Measurements from ENCODE around the gene AGO3.

The AGO3 gene

GRCh38 chr1:35935442-35936388 lies 4.8 kb downstream of the AGO3 start:
- no peak for DNase-seq (ENCODE audit: low read depth)
- no peak for TF ChIP-seq MAX (IDR thresholded peaks at IDR 0.05; ENCODE audit: low read depth, low read length)
- no peak for TF ChIP-seq POLR2A (IDR thresholded peaks at IDR 0.05; ENCODE audit: extremely low read depth, insufficient read length)
- no peak for TF ChIP-seq CTCF (IDR thresholded peaks at IDR 0.05; ENCODE audit: low read depth, low read length)
- no peak for TF ChIP-seq MYC (IDR thresholded peaks at IDR 0.05; ENCODE audit: low read depth, low read length)
- H3K4me3 ChIP-seq (ENCODE audit: low read depth, low read length): no peak overlapping the region

GRCh38 chr1:35936838-35937237 lies 5.9 kb downstream of the AGO3 start:
- no peak overlapping the region for H3K4me3 ChIP-seq (ENCODE audit: low read depth, low read length)
- DNase-seq (ENCODE audit: low read depth): no peak
- TF ChIP-seq POLR2A (IDR thresholded peaks at IDR 0.05; ENCODE audit: extremely low read depth, insufficient read length) (no peak), MYC (IDR thresholded peaks at IDR 0.05; ENCODE audit: low read depth, low read length) (no peak), MAX (IDR thresholded peaks at IDR 0.05; ENCODE audit: low read depth, low read length) (no peak)

GRCh38 chr1:35939484-35939883 lies 8.6 kb downstream of the AGO3 start:
- no peak overlapping the region for H3K4me3 ChIP-seq (ENCODE audit: low read depth, low read length)
- TF ChIP-seq MYC (IDR thresholded peaks at IDR 0.05; ENCODE audit: low read depth, low read length): no peak
- no peak for TF ChIP-seq POLR2A (IDR thresholded peaks at IDR 0.05; ENCODE audit: extremely low read depth, insufficient read length)
- TF ChIP-seq CTCF (IDR thresholded peaks at IDR 0.05; ENCODE audit: low read depth, low read length): no peak
- no peak for TF ChIP-seq MAX (IDR thresholded peaks at IDR 0.05; ENCODE audit: low read depth, low read length)
- DNase-seq (ENCODE audit: low read depth): no peak

- no peak overlapping the region for H3K4me3 ChIP-seq (ENCODE audit: low read depth, low read length)
- DNase-seq (ENCODE audit: low read depth): no peak
- TF ChIP-seq MAX (IDR thresholded peaks at IDR 0.05; ENCODE audit: low read depth, low read length): no peak
- TF ChIP-seq MYC (IDR thresholded peaks at IDR 0.05; ENCODE audit: low read depth, low read length): no peak
- no peak for TF ChIP-seq CTCF (IDR thresholded peaks at IDR 0.05; ENCODE audit: low read depth, low read length)
- no peak for TF ChIP-seq POLR2A (IDR thresholded peaks at IDR 0.05; ENCODE audit: extremely low read depth, insufficient read length)
Observed at GRCh38 chr1:35945327-35945726, 14.4 kb downstream of the AGO3 start.

- no peak for TF ChIP-seq POLR2A (IDR thresholded peaks at IDR 0.05; ENCODE audit: extremely low read depth, insufficient read length)
- no peak overlapping the region for H3K4me3 ChIP-seq (ENCODE audit: low read depth, low read length)
- no peak for DNase-seq (ENCODE audit: low read depth)
Observed at GRCh38 chr1:35947547-35947946, 16.6 kb downstream of the AGO3 start.

GRCh38 chr1:35958558-35958957 lies 27.7 kb downstream of the AGO3 start:
- H3K4me3 ChIP-seq (ENCODE audit: low read depth, low read length): no peak overlapping the region
- TF ChIP-seq POLR2A (IDR thresholded peaks at IDR 0.05; ENCODE audit: extremely low read depth, insufficient read length): no peak
- no peak for TF ChIP-seq MAX (IDR thresholded peaks at IDR 0.05; ENCODE audit: low read depth, low read length)
- no peak for TF ChIP-seq CTCF (IDR thresholded peaks at IDR 0.05; ENCODE audit: low read depth, low read length)
- no peak for TF ChIP-seq MYC (IDR thresholded peaks at IDR 0.05; ENCODE audit: low read depth, low read length)
- no peak for DNase-seq (ENCODE audit: low read depth)
